Cerebellar cortex (tissue), 1 donor: Measurements from ENCODE around the gene ESR1.
"Not testable (repeated sequence)": the region's sequence is repeated elsewhere in the genome, so short reads cannot be mapped to it uniquely, and the experiment has no call there.

Source experiments
- DNase-seq: peaks from one replicate; pipeline ENCODE4 v3.0.0-alpha.2; 2015; ENCODE audit warnings: low spot score

The ESR1 gene

DNA sequence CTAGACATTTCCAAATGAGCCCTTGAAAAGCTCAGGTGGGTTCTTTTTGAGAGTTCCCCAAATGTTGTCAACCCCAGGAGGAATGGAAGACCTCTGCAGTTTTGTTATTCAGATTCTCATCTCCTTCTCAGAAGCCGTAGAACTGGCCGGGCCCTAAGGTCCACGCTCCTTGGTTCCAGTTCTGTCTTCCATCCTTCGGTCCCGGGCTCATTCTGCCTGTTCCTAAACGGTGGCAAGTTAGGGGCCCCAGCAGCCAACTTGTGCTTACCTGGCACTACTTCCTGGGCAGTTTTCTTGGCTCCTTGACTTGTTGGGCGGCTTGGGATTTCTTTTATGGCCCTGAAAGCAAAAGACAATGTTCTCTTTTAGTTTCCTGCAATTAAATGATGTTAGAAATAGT lies 6.4 kb downstream of the ESR1 start:
- DNase-seq = no peak

DNA sequence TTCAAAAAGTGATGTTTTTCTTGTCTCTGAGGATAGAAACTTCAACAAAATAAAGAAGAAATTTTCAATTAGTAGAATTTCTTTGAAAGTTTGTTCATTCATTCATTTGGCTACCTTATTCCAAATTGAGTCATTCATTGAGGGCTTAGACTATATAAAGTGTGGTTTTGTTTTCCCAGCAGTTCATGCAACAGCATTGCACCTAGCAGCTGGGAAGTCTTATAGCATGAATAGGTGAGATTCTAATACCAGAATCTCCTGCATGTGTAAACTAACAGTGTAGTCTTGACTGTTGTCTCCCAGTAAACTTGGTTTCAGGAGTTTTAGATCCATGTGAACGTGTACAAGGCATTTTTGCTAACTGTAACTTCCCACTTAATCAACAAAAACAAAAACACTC lies 7.1 kb downstream of the ESR1 start:
- no peak for DNase-seq

DNA sequence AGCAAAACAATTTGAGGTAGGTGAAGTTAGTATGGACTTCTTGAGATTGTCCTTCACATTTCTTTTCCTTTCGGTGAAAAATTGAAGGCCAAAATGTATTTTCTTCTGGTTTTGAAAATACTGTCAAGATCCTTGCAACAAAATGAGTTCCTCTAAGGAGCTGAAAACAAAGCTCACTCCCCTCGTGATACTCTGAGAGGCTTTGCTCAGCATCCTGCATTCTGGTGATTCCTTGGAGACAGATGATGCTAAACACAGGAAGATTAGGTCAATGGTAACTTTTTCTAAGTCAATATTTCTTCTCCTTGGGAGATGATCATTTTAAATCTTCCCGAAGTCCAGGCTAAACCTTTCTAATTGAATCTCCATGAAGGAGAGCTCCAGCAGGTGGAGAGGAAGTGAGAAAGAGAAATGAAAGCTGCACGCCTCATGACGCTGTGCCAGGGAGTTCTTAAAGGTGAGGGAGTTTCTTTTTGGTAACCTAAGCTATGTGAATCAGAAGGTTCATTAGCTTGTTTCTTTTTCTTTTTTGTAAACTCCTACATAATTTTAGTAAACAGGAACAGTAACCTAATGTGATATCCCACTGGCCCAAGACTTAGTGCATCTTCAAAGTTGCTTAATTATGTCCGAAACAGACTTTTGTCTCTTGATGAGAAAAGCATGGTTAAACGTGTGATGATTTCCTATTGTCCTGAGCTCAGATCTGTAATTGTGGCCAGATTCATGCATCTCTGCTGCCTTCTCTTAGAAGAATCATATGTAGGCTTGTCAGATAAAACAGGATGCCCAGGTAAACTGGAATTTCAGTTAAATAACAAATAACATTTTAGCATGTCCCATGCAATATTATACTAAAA lies 15.0 kb downstream of the ESR1 start:
- no peak for DNase-seq

DNA sequence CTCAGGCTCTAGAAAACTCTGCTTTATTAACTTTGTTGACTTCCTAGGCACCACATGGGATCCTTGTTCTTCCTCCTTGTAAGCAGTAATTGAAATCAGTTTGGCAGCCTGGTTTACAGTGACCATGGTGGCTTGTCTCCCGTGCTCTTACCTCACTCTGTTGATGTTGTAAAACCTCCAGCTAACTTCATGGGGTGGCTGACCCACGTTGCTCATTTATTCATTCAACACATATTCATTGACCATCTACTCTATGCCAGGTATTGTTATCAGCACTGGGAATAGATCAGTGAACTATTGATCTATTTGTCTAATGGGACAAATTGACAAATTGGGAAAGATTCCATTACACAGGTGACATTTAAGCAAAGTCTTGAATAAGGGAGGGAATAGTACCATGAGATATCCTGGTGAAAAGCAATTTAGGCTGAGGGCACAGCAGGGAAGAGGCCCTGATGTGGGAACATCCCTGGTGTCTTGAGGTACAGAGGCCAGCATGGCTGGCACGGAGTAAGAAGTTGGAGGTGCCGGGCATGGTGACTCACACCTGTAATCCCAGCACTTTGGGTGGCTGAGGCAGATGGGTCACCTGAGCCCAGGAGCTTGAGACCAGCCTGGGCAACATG lies 19.1 kb downstream of the ESR1 start:
- DNase-seq = no peak

DNA sequence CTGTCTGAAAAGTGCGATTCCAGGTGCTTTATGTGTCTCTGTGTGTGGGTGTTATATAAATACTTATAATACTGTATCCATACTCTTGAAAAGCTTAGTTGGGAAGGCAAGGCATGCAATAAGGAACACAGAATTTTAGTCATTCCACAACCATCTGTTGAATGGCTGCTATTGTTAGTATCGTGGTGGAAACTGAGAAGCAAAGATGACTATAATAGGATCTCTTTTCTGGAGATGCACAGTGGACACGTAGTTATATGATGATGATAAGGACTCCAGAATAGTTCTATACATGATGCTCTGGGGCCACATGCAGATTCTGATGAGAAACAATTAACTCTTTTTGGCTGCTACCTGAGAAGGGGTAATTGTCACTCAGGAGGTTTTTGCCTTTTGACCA lies 25.2 kb downstream of the ESR1 start:
- DNase-seq = no peak

DNA sequence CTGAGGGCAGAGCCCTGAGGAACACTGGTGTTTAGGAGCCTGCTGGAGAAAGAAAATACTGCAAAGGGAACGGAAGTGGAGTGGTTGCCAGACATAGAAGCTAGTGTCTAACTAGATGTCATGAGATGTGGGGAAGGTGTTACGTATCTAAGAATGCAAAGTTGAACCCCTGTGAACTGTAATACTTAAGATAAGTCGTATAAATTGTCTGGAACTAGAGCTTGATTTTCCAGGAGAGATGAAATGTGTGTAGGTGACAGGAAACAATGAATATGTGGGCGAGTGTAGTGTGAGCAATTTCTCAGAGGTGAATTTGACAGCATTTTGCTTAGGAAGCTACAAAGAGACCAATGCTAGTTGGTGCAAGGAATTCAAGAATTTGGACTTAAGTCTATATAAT lies 27.9 kb downstream of the ESR1 start:
- no peak for DNase-seq

DNA sequence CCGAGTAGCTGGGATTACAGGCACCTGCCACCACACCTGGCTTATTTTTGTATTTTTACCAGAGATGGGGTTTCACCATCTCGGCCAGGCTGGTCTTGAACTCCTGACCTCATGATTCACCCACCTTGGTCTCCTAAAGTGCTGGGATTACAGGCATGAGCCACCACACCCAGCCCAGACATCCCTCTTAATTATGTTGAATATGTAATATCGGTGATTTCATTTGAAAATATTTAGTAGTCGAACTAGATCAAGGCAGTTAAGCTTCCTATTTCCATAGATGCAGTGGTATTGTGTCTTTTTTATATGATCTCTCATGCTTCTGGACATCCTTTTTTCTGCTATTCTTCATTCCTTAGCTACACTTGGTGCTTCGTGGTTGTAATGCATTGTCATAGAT lies 29.7 kb downstream of the ESR1 start:
- no peak for DNase-seq

DNA sequence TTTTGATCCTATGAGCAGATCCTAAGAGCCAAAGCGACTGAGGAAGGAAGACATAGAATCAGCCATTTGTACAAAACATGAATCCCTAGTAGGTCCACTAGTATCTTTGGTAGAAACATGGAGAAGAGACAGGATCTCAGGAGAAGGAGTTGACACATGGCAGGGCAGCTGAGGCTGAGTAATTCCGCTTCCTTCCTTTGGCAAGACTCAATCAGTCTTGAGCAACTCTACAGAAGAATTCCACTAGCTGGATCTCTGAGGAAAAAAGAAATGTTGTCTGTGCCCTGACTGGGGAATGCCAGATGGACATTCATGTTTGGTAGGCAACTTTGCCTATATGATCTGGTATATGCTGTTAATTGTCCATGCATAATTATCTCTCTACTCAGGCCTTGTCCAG lies 35.3 kb downstream of the ESR1 start:
- no peak for DNase-seq

DNA sequence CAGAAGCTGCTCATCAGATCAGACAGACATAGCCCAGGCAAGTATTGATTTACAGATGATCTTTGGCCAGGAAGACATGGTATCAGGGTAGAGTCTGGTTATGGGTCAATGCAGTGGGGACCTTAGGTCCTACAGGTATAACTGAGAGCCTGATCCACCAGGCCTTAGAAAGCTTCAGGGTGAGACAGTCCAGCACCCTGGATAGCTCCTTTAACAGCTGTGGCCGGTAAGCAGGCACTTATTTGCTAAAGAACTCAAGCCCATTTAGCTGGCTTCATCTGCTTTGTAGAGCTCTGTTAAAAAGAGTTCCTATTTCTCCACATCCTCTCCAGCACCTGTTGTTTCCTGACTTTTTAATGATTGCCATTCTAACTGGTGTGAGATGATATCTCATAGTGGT lies 39.6 kb downstream of the ESR1 start:
- DNase-seq = no peak

DNA sequence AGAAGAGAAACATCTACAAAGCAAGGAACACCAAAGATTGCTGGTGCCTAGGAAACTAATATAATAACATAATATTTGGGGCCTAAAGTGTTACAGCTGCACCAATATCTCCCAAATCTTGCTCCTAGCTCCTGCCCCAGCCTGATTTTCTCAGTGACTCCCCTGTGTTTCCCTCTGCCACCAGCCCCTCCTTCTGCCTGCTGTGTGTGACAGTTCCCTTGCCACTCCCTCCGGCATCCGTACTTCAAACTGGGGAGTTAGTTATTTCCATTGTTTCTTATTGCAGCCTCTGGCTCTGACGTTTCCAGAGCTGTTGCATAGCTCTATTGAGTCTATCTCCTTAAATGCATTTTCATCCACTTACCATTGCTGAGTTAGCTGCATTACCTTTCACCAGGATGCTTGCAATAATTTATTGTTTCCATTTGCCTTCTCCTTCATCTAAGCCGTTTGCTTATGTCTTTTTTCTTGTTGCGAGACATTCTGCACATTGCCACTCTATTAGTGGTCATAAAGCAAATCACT lies 43.1 kb downstream of the ESR1 start:
- DNase-seq = no peak

DNA sequence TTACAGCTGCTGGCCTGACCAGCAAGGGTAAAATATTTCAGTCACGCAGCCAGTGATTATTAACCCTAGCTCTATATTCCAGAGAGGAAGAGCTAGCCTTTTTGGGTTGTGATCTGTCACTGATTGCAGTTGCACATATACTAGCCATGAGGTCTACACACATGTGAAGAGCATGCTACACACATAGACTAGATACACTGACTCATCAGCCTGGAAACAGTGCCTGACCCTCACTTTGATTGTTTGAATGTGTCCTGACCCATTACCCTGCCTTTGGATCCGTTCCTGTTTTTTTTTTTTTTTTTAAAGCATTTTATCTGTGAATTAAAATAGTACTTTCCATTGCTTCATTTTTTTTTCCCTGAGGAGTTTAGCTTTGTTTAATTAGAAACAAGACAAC lies 50.8 kb downstream of the ESR1 start:
- DNase-seq = no peak

DNA sequence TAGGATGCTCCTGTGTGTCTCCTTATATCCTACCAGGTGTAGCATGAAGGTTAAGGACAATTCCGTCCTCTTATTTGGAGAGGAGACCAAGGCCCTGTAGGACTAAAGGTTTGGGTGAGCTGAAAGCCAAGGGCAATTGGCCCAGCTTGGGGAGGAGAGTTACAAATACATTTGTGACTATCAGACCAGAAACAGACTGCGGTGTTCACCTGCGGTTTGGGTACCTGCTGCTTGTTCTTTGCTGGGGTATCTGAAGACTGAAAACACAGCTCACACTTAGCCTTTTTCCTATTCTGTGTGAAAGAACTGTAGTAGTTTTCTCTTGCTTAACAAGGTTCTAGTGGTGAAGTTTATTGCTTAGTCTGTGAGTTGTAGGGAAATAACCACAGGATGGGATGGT lies 55.0 kb downstream of the ESR1 start:
- DNase-seq = no peak

DNA sequence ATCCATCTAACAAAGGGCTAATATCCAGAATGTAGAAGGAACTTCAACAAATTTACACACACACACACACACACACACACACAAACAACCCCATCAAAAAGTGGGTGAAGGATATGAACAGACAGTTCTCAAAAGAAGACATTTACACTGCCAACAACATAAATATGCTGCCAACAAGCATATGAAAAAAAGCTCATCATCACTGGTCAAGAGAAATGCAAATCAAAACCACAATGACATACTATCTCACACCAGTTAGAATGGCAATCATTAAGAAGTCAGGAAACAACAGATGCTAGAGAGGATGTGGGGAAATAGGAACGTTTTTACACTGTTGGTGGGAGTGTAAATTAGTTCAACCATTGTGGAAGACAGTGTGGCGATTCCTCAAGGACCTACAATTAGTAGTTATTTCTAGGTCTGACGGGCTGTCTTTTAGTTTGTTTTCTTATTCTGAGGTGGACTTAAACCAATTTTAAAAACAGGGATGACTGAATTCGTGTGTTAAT lies 59.9 kb downstream of the ESR1 start:
- DNase-seq = not testable (repeated sequence)

DNA sequence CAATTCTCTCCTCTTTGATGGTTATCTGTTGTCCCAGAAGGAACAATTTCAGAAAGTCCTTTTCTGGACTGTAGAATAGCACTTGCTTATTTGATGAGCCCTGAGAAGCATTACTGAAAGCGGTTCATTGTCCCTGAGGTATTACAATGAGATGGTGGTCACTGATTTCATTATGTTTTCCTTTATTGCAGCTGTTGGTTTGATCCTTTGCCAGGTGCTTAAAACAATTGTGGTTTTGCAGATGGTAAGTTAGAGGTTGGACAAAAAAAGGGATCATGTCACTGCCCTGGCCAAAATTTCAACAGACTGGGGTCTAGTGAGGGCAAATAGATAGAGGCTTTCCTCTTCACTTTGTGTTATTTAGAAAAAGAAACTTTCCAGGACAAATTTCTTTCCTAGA lies 61.9 kb downstream of the ESR1 start:
- DNase-seq = no peak

DNA sequence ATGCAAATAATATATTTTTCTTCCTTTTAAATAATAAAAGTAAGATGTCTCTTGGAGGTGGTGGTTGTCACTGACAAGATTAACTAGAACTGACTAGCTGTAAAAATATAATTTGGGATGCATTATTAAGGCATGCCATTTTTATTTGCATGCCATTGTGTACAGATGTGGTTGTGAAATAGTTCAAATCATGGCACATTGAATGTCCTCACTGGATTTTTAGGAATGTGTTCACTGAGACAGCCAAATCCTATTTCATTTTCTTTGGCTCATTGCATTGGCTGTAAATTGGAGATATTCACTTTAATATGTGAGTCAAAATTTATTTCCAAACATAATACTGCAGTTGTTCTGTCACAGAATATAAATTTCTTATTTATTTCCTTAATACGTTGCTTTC lies 62.3 kb downstream of the ESR1 start:
- DNase-seq = no peak

DNA sequence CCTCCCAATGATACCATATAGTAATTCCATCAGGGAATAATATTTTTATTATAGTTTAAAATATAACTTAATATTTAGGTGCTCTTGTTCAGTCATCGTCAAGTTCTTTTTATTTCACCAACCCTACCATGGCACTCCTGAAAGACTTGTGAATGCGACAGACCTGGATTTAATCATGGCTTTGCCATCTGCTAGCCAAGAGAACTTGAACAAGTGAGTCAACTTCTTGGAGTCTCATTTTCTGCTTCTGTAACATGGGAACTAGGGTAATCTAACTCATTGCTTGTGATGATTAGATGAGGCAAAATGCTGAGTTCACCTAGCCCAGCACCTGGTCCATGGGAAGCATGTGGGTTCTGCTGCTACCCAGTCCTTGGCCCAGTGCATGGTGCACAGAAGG lies 62.9 kb downstream of the ESR1 start:
- DNase-seq = no peak

DNA sequence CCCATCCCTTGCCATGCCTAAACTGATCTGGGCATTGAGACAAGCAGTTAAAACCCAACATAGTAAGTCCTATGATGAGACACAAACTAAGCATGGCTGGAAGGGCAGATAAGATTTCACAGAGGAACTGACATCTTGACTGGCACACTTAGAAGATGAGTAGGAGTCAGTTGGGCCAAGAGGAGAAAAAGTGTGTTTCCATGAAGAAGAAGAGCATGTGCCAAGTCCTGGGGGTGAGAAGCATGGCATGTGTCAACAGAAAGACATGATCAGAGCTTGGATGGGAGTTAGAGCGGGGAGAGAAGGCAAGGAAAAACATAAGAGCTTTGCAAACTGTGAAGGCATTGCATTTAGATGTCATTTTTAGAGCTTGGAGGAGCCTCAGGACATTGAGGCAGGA lies 68.0 kb downstream of the ESR1 start:
- no peak for DNase-seq

DNA sequence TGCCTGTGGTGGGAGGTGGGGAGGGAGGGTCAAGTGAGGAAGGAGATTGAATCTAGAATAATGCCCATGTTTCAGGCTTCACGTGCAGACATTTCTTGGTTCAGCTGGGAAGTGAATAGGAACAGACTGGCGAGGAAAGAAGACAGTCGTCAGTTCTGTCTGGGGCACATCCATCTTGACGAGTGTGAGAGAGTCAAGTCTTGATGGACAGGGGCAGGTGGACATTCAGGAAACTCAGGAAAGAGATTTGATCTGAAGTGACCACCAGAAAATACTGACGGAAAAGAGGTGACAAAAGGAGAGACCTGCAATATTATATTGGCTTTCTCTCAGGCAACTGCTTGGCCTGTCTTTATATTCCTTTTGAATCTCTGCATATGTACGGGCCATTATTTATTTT lies 68.6 kb downstream of the ESR1 start:
- no peak for DNase-seq

DNA sequence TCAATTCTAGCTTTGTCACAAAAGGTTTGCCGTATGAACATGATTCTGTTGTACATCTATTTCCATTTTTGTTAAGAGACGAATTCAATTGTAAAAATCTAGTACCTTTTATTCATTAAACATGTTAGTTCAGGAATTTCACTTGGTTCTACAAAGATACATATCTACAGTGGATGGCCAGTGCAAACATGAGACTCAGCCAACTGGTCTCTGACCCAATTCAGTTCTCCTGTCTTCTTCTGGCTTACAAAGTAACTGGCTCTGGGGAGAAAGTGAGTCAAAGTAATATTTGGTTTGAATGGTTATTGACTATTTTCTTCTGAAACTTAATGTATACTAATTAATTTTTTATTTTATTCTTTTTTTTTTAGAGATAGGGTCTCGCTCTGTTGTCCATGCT lies 70.0 kb downstream of the ESR1 start:
- DNase-seq = no peak

DNA sequence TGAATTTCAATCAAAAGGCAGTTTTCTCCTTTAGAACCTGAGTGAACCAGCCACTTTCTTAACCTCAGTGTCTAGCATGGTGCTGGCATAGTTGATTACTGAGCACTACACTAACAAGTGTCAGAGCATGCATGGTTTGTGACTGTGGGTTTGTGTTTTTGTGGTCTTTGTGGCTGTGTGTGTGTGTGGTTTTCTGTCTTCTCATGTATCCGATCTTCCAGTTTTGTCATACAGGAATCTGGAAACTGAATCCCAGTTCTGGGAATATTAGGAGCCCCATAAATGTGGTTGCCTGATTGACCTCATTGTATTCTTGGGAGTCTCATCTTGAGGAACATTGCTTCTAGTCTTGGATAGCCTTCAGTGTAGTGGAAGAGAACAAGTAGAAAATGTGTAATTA lies 73.7 kb downstream of the ESR1 start:
- no peak for DNase-seq

DNA sequence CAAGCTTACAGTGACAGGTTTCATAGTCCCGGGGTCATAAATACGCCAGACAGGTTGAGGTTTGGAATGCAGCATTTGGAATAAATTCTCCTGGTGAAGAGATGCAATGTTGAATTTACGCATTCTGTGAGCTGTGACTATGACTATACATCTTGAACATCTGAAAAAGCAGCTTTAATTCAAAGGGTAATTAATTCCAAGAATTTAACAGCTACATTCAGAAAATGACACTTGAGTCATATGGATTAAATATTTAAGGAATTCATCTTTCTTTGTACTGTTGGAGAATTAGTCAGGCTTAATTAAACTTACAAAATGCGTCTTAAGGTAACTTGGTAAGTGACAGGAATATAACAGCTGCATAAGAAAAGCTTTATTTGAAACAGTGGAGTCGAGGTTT lies 74.7 kb downstream of the ESR1 start:
- no peak for DNase-seq

DNA sequence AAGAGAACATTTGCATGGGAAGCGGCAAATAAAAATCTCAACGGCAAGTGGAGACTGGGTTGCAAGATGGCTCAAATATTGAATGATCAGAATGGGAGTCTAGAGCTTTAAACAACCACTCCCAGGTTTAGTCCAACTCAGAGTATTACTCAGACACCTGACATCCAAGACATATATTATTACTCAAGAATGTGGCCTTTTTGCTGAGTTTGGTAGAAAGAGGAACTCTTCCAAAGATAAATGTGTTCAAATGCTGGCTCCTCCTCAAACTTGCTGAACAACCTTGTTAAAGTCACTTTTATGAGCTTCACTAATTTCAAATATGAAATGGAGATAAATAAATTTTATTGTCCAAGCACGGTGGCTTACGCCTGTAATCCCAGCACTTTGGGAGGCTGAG lies 77.8 kb downstream of the ESR1 start:
- DNase-seq = no peak

DNA sequence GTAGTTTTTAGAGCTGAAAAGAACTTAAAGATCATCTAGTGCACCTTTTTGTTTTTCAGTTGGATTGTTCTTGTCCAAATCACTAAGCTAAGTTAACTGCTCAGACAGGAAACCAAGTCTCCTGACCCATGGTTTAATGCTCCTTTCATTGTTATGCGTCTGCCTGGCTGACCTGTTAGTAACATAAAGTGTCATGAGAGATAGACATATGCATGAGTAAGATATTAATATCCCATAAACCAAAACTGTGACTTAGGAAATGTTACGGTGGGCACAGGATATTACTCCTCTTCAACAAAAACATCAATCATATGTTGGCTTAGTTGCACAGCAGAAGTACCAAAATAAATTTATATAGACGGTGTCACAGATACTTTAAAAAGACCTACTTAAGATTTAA lies 84.0 kb downstream of the ESR1 start:
- no peak for DNase-seq

DNA sequence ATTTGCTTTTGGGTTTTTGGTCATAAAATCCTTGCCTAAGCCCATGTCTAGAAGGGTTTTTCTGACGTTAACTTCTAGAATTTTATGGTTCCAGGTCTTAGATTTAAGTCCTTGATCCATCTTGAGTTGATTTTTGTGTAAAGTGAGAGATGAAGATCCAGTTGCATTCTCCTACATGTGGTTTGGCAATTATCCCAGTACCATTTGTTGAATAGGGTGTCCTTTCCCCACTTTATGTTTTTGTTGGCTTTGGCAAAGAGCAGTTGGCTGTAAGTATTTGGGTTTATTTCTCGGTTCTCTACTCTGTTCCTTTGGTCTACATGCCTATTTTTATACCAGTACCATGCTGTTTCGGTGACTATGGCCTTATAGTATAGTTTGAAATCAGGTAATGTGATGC lies 86.9 kb downstream of the ESR1 start:
- not testable (repeated sequence) for DNase-seq
